Activated B cell treated with CpG ODN at 0.5 μM for 24 hours (primary cell): ENCODE data around the gene FGD3. TPM values are rescaled to one million over a fixed set of nuclear protein-coding genes. Genes with fewer than 3 reads are reported as not detected.

Experiments
- ATAC-seq: fragments of 200-7000 bp; cut with Tn5 transposase; one replicate; pipeline ENCODE4 v1.10.0; 2021; ENCODE audit warnings: low read depth, mild to moderate bottlenecking, moderate library complexity
- CTCF ChIA-PET: fragments of 350-600 bp; sonication (Branson Sonifier 250); formaldehyde crosslinking; loops from one replicate; lab custom pipeline; 2021; ENCODE audit warnings: antibody characterized with exemption; lab: Charles Lee
- POLR2A ChIA-PET: fragments of 350-600 bp; sonication (Branson Sonifier 250); formaldehyde crosslinking; loops from one replicate; lab custom pipeline; 2021; ENCODE audit warnings: antibody characterized with exemption; lab: Charles Lee
- DNase-seq: peaks from one replicate; pipeline ENCODE4 v3.0.0; 2022
- H3K27ac Mint-ChIP-seq: one replicate; pipeline ENCODE4 v1.8.0; 2020; ENCODE audit warnings: mixed read lengths
- H3K27me3 Mint-ChIP-seq: one replicate; pipeline ENCODE4 v1.8.0; 2021; ENCODE audit warnings: mixed read lengths
- H3K36me3 Mint-ChIP-seq: one replicate; pipeline ENCODE4 v1.8.0; 2021; ENCODE audit warnings: low read depth, mixed read lengths
- H3K4me1 Mint-ChIP-seq: one replicate; pipeline ENCODE4 v1.8.0; 2021; ENCODE audit warnings: mixed read lengths
- H3K4me3 Mint-ChIP-seq: one replicate; pipeline ENCODE4 v1.8.0; 2020; ENCODE audit warnings: mild to moderate bottlenecking, mixed read lengths
- H3K9me3 Mint-ChIP-seq: one replicate; pipeline ENCODE4 v1.8.0; 2020; ENCODE audit warnings: mixed read lengths
- CTCF ChIP-seq: fragments of 200-600 bp; IDR thresholded peaks from one replicate; pipeline ENCODE4 v1.8.0; 2022; ENCODE audit warnings: antibody characterized with exemption, mild to moderate bottlenecking
- intact Hi-C: fragments of 100-400 bp; cut with micrococcal nuclease; formaldehyde crosslinking; loops from one replicate; pipeline ENCODE4 v1.15.1; 2024
- total RNA-seq: library from RNA; stranded (reverse); gene quantifications from 2 replicates; pipeline ENCODE4 v1.2.3, GENCODE V29; 2022

Gene FGD3
- total RNA-seq, 1 donor from 2014 or later, result 61.9 TPM

GRCh38 chr9:92982130-92982529 is 34.8 kb downstream of the FGD3 start:
- intact Hi-C loops, result no loop called here
- H3K9me3 Mint-ChIP-seq, result no peaks in the 10 kb centered on the region
- no peak for TF ChIP-seq CTCF
- H3K4me3 Mint-ChIP-seq, result no peak overlapping the region
- no peaks in the 10 kb centered on the region for H3K27me3 Mint-ChIP-seq
- no peak overlapping the region for H3K27ac Mint-ChIP-seq
- ChIA-PET CTCF (interaction anchor here (1.3 to 1.4 kb wide), 2 partner anchors 22 to 127 kb away, joined by 4 to 6 read pairs; no protein-coding TSS in a partner anchor), POLR2A (interaction anchor here (1.2 to 1.3 kb wide), 2 partner anchors 15 to 17 kb away, joined by 4 to 8 read pairs; no protein-coding TSS in a partner anchor)
- no peak for DNase-seq
- H3K4me1 Mint-ChIP-seq, result peaks cover 52% of the 10 kb centered on the region
- peaks cover 69% of the 10 kb centered on the region for H3K36me3 Mint-ChIP-seq
- no peak for ATAC-seq

GRCh38 chr9:92983984-92984589 is 36.8 kb downstream of the FGD3 start:
- intact Hi-C loops, result no loop called here
- Mint-ChIP-seq H3K4me3 (no peak overlapping the region), H3K27ac (no peak overlapping the region), H3K4me1 (peaks cover 52% of the 10 kb centered on the region), H3K27me3 (no peaks in the 10 kb centered on the region), H3K9me3 (no peaks in the 10 kb centered on the region), H3K36me3 (peaks cover 70% of the 10 kb centered on the region)
- ChIA-PET CTCF (no interaction called here), POLR2A (interaction anchor here (0.7 kb wide), 1 partner anchor 31 kb away, joined by 3 read pairs; no protein-coding TSS in a partner anchor)
- ATAC-seq, result no peak
- no peak for DNase-seq
- TF ChIP-seq CTCF, result no peak

GRCh38 chr9:92984976-92985375 is 37.7 kb downstream of the FGD3 start:
- no peaks in the 10 kb centered on the region for H3K27me3 Mint-ChIP-seq
- TF ChIP-seq CTCF, result no peak
- H3K4me3 Mint-ChIP-seq, result no peak overlapping the region
- no peak for ATAC-seq
- H3K9me3 Mint-ChIP-seq, result no peaks in the 10 kb centered on the region
- ChIA-PET CTCF (no interaction called here), POLR2A (no interaction called here)
- peaks cover 74% of the 10 kb centered on the region for H3K36me3 Mint-ChIP-seq
- DNase-seq, result no peak
- peaks cover 51% of the 10 kb centered on the region for H3K4me1 Mint-ChIP-seq
- H3K27ac Mint-ChIP-seq, result no peak overlapping the region
- intact Hi-C loops, result no loop called here

- Mint-ChIP-seq H3K27ac (peak overlapping the region; percentile 77), H3K27me3 (no peaks in the 10 kb centered on the region), H3K4me3 (no peak overlapping the region), H3K9me3 (no peaks in the 10 kb centered on the region), H3K36me3 (peaks cover 78% of the 10 kb centered on the region), H3K4me1 (peaks cover 56% of the 10 kb centered on the region)
- TF ChIP-seq CTCF, result peak; percentile 55
- ChIA-PET CTCF (interaction anchor here (1.0 to 1.5 kb wide), 4 partner anchors 9 to 123 kb away, joined by 3 to 9 read pairs (median 4); no protein-coding TSS in a partner anchor), POLR2A (no interaction called here)
- intact Hi-C loops, result loop anchor here (1.0 to 2.0 kb wide), 2 partner anchors 22 to 29 kb away; no protein-coding TSS in a partner anchor
- no peak for DNase-seq
- ATAC-seq, result peak; percentile 50
These were observed 39.1 kb downstream of the FGD3 start for GRCh38 chr9:92986176-92987119.
